ENCODE results near the gene RAB3IP.

GRCh38 chr12:69766260-69766659 lies 27.6 kb downstream of the RAB3IP start:
- TF ChIP-seq CTCF (IDR thresholded peaks at IDR 0.05) (no peak), POLR2A (IDR thresholded peaks at IDR 0.05) (no peak)

All from breast epithelium (tissue), 3 donors.